HG03025 (cell line): ENCODE results near the gene APOC1.
"Not testable (repeated sequence)": the region's sequence is repeated elsewhere in the genome, so short reads cannot be mapped to it uniquely, and the experiment has no call there.

Experiments
- ATAC-seq: cut with Tn5 transposase; IDR thresholded peaks from one replicate; pipeline ENCODE4 v1.9.1; 2021; ENCODE audit warnings: mild to moderate bottlenecking, moderate library complexity; ENCODE audit not compliant: unreplicated experiment, low FRiP score

APOC1 gene

DNA sequence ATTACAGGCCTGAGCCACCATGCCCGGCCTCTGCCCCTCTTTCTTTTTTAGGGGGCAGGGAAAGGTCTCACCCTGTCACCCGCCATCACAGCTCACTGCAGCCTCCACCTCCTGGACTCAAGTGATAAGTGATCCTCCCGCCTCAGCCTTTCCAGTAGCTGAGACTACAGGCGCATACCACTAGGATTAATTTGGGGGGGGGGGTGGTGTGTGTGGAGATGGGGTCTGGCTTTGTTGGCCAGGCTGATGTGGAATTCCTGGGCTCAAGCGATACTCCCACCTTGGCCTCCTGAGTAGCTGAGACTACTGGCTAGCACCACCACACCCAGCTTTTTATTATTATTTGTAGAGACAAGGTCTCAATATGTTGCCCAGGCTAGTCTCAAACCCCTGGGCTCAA lies 4.6 kb upstream of the APOC1 start:
- ATAC-seq, result no peak

DNA sequence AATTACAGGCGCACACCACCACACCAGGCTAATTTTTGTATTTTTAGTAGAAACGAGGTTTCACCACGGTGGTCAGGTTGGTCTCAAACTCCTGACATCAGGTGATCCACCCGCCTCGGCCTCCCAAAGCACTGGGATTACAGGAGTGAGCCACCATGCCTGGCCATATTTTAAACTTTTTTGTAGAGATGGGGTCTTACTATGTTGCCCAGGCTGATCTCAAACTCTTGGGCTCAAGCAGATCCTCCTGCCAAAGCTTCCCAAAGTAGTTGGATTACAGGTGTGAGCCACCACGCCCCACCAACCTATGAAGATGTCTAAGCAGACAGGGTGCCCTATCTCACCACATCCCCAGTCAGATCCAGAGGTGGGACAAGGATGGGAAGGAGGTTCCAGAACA lies 2.5 kb upstream of the APOC1 start:
- not testable (repeated sequence) for ATAC-seq

DNA sequence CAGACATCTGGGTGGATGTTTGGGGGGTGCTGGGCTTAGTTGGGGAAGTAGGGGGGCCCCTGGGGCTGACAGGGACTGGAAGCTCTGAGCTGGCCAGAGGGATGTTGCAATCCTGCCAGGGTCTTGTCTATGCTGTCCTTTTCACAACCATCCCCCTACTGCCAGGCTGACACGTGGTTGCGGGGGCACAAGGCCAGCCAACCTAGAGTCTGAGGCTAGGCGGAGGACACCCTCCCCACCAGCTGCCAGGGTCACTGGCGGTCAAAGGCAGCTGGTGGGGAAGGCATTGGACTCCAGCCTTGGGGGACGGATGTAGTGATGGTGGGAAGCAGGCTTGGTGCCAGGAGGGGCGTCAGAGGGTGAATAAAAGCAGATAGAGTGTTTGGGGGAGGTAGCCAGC lies 1.6 kb upstream of the APOC1 start:
- ATAC-seq, result no peak

DNA sequence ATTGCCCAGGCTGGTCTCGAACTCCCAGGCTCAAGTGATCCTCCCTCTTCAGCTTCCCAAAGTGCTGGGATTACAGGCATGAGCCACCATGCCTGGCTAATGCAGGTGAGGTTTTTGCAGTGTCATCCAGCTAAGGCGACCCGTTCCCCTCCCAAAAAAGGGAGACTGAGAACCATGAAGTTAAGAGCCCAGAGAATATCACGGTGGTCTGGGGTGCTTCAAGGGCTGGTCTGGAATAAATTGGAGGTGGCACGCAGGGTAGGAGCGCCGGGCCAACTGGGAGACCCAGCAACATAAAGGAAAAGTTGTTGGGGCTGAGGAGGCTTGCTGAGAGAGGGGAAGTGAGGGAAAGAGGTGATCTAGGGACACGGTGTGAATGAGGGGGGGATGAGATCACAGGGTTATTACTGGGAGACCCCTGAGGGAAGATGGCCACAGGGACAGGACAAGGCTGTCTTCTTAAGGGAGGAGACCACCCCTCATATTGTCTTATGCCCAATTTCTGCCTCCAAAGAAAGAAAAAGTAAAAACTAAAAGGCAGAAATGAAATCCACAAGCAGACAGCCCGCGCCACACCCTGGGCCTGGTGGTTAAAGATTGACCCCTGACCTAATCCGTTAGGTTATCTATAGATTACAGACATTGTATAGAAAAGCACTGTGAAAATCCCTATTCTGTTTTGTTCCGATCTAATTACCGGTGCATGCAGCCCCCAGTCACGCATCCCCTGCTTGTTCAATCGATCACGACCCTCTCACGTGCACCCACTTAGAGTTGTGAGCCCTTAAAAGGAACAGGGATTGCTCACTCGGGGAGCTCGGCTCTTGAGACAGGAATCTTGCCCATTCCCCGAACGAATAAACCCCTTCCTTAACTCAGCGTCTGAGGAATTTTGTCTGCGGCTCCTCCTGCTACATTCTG lies 636 bp upstream of the APOC1 start:
- ATAC-seq, result not testable (repeated sequence)

DNA sequence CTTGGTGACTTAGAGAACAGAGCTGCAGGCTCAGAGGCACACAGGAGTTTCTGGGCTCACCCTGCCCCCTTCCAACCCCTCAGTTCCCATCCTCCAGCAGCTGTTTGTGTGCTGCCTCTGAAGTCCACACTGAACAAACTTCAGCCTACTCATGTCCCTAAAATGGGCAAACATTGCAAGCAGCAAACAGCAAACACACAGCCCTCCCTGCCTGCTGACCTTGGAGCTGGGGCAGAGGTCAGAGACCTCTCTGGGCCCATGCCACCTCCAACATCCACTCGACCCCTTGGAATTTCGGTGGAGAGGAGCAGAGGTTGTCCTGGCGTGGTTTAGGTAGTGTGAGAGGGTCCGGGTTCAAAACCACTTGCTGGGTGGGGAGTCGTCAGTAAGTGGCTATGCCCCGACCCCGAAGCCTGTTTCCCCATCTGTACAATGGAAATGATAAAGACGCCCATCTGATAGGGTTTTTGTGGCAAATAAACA lies 9.9 kb downstream of the APOC1 start:
- no peak for ATAC-seq

DNA sequence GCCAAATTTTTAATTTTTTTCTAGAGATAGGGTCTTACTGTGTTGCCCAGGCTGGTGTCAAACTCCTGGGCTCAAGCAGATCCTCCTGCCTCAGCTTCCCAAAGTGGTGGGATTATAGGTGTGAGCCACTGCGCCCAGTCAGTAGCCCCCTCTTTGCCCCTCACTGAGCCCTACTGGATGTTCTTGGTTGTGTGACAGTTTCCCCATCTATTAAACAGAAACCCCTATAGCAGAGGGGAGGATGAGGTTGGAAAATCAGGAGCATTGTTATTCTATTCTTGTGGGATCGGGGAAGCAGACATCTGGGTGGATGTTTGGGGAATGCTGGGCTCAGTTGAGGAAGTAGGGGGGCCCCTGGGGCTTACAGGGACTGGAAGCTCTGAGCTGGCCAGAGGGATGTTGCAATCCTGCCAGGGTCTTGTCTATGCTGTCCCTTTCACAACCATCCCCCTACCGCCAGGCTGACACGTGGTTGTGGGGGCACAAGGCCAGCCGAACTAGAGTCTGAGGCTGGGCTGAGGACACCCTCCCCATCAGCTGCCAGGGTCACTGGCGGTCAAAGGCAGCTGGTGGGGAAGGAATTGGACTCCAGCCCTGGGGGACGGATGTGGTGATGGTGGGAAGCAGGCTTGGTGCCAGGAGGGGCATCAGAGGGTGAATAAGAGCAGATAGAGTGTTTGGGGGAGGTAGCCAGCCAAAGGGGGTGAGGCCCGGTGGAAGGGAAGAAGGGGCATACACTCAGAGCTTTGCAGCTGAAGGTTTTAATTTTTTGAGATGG lies 10.9 kb downstream of the APOC1 start:
- no peak for ATAC-seq

DNA sequence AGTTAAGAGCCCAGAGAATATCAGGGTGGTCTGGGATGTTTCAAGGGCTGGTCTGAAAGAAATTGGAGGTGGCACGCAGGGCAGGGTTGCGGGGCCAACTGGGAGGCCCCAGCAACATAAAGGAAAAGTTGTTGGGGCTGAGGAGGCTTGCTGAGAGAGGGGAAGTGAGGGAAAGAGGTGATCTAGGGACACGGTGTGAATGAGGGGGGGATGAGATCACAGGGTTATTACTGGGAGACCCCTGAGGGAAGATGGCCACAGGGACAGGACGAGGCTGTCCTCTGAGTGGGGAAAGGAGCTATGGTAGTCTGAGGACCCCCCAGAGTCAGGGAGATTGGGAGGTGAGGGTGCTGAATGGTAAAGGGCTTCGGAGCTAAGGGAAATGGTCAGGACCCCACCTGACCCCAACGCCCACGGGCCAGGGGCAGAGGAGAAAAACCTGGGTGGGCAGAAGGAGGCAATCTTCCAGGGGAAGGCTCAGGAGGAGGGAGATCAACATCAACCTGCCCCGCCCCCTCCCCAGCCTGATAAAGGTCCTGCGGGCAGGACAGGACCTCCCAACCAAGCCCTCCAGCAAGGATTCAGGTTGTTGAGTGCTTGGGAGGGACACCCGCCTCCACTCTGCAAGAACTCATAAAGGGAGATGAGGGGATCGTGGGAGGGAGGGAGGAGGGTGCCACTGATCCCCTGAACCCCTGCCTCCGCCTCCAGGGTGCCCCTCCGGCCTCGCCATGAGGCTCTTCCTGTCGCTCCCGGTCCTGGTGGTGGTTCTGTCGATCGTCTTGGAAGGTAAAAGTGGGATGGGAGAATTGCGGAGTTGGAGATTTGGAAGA lies 12.1 kb downstream of the APOC1 start:
- not testable (repeated sequence) for ATAC-seq

DNA sequence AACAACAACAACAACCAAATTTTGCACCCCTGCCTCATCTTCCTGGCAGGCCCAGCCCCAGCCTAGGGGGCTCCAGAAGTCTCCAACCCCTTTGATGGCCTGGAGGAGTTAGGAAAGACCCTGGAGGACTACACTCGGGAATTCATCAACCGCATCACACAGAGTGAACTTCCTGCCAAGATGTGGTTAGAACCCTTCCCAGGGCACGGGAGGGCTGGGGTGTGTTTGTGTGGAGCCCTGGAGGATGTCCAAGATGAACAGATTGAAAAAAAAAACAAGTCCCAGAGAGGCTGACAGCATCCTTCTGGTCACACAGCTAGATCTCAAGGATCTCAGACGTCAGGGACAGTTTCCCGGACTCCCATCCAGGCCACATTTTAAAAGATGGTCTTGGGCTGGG lies 13.3 kb downstream of the APOC1 start:
- no peak for ATAC-seq

DNA sequence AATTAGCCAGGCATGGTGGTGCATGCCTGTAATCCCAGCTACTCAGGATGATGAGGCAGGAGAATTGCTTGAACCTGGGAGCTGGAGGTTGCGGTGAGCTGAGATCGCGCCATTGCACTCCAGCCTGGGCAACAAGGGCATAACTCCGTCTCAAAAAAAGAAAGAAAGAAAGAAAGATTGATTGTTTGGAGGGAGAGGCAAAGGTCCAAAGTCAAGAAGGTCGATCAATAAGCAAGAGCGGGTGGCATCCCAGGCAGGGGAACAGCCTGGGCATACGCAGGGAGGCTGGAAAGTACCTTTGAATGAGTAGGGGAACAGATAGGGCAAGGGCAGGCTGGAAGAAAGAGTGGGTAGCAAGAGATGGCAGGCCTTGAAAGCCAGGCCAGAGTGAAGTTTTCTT lies 15.7 kb downstream of the APOC1 start:
- no peak for ATAC-seq

DNA sequence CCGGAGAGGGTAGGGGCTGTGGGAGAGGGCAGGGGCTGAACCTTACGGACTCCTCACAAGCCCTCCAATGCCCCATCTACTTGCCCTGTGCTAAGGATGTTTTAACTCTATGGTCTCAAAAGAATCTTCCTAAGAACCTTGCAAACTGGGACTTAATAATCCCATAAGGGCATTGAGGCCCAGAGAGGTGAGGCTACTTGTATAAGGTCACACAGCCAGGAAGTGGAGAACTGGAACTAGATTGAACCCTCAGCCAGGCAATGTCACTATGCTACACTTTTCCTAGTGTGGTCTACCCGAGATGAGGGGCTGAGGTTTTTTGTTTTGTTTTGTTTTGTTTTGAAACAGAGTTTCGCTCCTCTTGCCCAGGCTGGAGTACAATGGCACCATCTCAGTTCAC lies 17.1 kb downstream of the APOC1 start:
- ATAC-seq, result no peak

DNA sequence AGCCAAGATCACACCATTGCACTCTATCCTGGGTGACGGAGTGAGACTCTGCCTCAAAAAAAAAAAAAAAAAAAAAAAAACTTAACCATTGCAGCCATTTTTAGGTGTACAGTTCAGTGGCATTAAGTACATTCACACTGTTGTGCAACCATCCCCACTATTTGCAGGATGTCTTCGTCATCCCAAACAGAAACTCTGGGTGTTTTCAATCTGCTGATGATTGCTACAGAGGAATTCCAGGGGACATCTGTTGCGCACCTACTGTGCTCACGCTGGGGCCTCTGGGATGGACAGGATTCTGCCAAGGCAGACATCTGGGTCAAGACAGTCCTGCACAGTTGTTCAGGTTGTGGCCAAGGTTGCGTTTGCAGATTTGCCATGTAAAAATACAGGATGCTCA lies 25.3 kb downstream of the APOC1 start:
- no peak for ATAC-seq

DNA sequence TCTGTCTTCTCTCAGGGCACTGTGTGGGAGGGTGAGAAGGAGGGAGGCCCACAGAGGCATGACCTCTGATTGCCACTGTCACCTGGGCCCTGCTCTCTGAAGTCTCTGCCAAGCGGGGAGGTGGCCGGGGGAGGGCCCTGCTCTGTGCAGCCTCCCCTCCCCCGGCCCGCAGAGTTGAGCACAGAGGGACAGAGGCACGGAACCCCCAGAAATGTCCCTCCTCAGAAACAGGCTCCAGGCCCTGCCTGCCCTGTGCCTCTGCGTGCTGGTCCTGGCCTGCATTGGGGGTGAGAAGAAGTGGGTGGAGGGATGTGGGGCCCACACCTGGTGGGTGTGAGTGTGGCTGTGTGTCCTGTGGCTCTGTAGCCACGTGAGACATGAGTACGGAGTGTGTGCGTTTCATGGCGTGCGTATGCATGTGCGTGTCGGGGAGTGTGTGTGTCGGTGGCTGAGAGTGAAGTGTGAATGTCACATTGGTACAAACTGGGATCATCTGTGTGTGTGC lies 27.7 kb downstream of the APOC1 start, which contains the start of gene APOC4:
Gene APOC4 (plus strand): TSS at position 171 of the 505 bp plus-strand sequence. CDS start 41 bp downstream, at position 212.
- no peak for ATAC-seq

DNA sequence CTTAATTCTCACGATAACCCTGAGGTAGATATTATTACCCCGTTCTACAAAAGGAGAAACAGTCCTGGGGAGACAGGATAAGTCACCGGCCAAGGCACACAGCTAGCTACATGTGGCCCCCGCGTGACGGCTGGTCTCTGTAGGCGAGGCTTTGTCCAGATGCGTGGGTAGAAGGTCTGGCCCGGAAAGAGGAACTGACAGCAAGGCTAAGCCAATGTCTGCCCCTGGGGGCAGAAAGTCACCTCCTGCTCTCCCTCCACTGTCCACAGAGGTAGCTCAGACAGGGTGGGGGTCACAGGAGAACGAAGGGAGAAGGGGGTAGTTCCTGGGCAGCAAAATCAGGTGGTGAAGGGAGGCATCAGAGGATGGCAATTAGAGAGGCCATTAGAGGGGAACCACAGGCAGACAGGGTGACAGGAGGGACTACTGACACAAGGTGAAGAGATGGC lies 29.4 kb downstream of the APOC1 start:
- ATAC-seq, result no peak

DNA sequence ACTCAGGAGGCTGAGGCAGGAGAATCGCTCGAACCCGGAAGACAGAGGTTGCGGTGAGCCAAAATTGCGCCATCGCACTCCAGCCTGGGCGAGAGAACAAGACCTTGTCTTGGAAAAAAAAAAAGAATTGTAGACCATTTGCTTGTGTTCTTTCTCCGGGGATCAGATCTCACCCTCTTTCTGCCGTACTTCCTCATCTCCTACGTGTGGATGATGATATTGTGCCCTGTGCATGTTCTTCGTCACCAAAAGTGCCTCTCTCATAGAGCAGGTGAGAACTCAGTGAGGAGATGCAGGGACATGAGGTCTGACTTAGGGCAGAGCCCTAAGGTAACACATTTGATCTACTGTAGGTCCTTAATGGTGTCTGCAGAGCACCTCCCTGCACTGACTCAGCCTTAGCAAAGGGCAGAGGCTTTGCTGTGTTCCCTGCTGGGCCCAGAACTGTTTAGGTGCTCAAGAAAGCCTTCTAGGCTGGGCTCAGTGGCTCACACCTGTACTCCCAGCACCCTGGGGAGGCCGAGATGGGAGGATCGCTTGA lies 32.7 kb downstream of the APOC1 start:
- no peak for ATAC-seq

DNA sequence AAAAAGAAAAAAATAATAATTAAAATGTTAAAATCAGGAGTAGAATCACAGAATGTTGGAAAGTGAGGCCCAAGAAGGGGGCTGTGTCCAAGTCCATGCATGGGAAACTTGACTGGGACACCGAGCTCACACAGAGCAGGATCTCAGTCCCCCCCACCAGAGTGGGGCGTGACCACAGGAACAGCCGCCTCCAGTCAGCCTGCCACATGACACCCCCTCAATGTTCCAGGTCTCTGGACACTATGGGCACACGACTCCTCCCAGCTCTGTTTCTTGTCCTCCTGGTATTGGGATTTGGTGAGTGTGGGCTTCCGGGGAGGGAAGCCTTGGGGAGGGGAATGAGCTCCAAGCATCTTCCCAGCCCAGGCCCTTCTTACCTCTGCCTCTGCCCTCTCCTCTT lies 33.8 kb downstream of the APOC1 start:
- no peak for ATAC-seq

DNA sequence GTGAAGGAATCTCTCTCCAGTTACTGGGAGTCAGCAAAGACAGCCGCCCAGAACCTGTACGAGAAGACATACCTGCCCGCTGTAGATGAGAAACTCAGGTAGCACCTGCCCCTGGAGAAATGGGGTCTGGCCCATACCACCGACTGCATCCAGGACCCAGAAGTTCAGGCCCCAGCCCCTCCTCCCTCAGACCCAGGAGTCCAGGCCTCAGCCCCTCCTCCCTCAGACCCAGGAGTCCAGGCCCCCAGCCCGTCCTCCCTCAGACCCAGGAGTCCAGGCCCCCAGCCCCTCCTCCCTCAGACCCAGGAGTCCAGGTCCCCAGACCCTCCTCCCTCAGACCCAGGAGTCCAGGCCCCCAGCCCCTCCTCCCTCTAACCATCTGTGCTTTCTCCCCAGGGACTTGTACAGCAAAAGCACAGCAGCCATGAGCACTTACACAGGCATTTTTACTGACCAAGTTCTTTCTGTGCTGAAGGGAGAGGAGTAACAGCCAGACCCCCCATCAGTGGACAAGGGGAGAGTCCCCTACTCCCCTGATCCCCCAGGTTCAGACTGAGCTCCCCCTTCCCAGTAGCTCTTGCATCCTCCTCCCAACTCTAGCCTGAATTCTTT lies 34.5 kb downstream of the APOC1 start:
- no peak for ATAC-seq

DNA sequence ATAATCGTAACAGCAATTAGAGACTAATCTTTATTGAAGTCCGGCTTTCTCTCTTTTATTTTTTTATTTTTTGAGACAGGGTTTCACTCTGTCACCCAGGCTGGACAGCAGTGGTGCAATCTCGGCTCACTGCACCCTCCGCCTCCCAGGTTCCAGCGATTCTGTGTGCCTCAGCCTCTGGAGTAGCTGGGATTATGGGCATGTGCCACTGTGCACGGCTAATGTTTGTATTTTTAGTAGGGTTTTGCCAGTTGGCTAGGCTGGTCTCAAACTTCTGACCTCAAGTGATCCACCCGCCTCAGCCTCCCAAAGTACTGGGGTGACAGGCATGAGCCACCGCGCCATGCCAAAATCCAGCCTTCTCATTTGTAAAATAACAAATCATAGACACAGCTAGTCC lies 35.1 kb downstream of the APOC1 start:
- ATAC-seq, result no peak

DNA sequence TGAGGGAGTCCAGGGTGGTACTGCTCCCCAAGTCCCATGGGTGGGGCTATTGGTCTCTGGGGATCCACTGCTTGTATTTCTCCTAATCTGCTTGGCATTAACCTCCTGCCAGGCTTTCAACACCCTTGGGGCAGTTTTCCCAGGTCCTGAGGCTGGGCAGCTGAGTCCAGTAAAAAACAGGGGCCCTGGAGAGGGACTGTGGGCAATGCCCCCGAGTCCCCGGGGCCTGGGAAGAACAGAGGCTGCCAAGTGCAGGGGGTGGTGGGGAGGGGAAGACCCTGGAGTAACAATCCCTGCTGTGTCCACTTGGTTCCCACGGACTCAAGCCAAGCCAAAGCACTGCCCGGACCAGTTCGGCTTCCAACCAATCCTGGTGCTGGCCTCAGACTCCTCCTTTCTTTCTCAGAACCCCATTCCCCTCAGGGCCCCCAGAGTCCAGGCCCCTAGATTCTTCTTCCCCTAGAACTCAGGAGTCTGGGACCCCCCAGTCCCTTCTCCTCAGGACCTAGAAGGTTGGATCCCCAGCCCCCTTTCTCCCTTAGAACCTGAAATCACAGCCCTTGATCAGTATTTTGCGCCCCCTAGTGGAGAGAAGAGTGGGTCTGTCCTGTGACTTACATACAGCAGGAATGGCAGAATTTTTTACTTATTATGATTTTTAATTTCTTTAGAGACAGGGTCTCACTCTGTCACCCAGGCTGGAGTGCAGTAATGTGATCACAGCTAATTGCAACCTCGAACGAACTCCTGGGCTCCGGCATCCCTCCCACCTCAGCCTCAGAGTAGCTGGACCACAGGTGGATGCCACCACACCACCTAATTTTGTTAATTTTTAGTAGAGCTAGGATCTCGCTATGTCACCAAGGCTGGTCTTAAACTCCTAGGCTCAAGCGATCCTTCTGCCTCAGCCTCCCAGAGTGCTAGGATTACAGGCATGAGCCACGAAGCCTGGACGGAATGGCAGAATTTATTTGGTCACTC lies 37.1 kb downstream of the APOC1 start:
- no peak for ATAC-seq
